ENCODE results near the gene AVPI1.

Gene AVPI1

DNA sequence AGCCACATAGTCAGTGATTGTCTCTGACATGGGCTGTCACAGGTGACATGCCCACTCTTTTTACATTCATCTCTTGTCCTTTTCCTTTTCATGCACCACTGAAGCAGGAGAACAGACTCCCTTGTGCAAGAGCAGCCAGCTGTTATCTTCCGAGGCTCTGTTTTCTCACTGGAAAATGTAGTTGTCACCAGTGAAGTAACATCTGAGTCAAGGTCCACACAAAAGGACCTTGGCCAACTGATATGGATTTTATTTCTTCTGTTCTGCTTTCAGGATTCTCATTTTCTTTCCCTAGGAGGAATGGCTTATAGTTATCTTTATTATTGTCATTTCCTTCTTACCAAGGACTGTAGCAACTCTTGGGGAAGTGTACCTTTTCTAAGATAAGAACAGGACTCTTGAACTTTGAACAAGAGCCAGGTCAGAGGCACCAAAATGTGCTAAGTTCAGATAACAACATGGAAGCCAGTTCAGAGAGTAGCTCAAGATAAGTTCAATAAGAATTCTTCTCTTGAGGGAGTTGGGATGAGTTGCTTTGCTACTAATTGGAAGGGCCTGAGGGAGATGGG is 22.7 kb downstream of the AVPI1 start:
- Histone ChIP-seq H3K27ac (ENCODE audit: low read length) (no peak overlapping the region), H3K36me3 (replicated peaks; ENCODE audit: insufficient read depth, low read length) (no peaks in the 10 kb centered on the region), H3K79me2 (ENCODE audit: low read length) (no peaks in the 10 kb centered on the region), H4K20me1 (ENCODE audit: insufficient read depth, low read length) (no peaks in the 10 kb centered on the region), H3K9me3 (replicated peaks; ENCODE audit: insufficient read depth, low read length) (no peaks in the 10 kb centered on the region), H3K9me2 (replicated peaks; ENCODE audit: insufficient read depth, low read length) (no peaks in the 10 kb centered on the region), H3K27me3 (replicated peaks; ENCODE audit: insufficient read depth, low read length) (no peaks in the 10 kb centered on the region), H3K9ac (ENCODE audit: low read length) (no peak overlapping the region), H3K4me1 (ENCODE audit: low read length) (no peaks in the 10 kb centered on the region), H3K4me2 (ENCODE audit: low read depth, low read length) (no peak overlapping the region), H3F3A (ENCODE audit: insufficient read depth, low read length) (no peaks in the 10 kb centered on the region), H3K4me3 (ENCODE audit: low read length) (no peak overlapping the region), H2AFZ (ENCODE audit: low read length) (no peak overlapping the region)
- TF ChIP-seq EZH2phosphoT487 (IDR thresholded peaks at IDR 0.05; ENCODE audit: low read length) (no peak), EZH2 (optimal IDR thresholded peaks at IDR 0.05; ENCODE audit: low read depth, low read length) (no peak)
- no peak for DNase-seq

DNA sequence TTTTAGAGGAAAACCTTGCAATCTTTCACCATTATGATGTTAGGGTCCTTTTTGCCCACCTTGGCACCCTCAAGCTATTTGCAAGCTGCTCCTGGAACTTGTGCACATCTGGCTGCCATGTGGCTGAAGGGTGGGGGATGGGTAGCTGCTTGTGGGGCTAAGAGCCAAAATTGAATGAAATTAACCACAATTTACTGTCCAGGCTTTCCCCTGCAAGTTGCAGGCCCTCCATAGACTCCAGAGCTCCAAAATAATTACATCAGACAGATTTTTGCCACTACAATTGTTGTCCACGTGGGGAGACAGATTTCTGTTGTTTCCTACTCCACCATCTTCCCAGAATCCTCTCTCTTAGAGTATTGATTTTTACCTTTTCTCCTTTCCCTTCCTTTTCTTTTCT is 27.5 kb downstream of the AVPI1 start:
- no peak for DNase-seq
- Histone ChIP-seq H3K79me2 (ENCODE audit: low read length) (no peaks in the 10 kb centered on the region), H3K27me3 (replicated peaks; ENCODE audit: insufficient read depth, low read length) (no peaks in the 10 kb centered on the region), H4K20me1 (ENCODE audit: insufficient read depth, low read length) (no peaks in the 10 kb centered on the region), H3K4me2 (ENCODE audit: low read depth, low read length) (no peak overlapping the region), H3K9me3 (replicated peaks; ENCODE audit: insufficient read depth, low read length) (no peaks in the 10 kb centered on the region), H3K9ac (ENCODE audit: low read length) (no peak overlapping the region), H3K9me2 (replicated peaks; ENCODE audit: insufficient read depth, low read length) (no peaks in the 10 kb centered on the region), H3K36me3 (replicated peaks; ENCODE audit: insufficient read depth, low read length) (no peaks in the 10 kb centered on the region), H2AFZ (ENCODE audit: low read length) (no peak overlapping the region), H3K4me3 (ENCODE audit: low read length) (no peak overlapping the region), H3K4me1 (ENCODE audit: low read length) (no peaks in the 10 kb centered on the region), H3K27ac (ENCODE audit: low read length) (no peak overlapping the region), H3F3A (ENCODE audit: insufficient read depth, low read length) (no peaks in the 10 kb centered on the region)
- TF ChIP-seq, protein P1, sequence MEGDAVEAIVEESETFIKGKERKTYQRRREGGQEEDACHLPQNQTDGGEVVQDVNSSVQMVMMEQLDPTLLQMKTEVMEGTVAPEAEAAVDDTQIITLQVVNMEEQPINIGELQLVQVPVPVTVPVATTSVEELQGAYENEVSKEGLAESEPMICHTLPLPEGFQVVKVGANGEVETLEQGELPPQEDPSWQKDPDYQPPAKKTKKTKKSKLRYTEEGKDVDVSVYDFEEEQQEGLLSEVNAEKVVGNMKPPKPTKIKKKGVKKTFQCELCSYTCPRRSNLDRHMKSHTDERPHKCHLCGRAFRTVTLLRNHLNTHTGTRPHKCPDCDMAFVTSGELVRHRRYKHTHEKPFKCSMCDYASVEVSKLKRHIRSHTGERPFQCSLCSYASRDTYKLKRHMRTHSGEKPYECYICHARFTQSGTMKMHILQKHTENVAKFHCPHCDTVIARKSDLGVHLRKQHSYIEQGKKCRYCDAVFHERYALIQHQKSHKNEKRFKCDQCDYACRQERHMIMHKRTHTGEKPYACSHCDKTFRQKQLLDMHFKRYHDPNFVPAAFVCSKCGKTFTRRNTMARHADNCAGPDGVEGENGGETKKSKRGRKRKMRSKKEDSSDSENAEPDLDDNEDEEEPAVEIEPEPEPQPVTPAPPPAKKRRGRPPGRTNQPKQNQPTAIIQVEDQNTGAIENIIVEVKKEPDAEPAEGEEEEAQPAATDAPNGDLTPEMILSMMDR (IDR thresholded peaks at IDR 0.05; ENCODE audit: low read length): no peak
- TF ChIP-seq EZH2phosphoT487 (IDR thresholded peaks at IDR 0.05; ENCODE audit: low read length) (no peak), EZH2 (optimal IDR thresholded peaks at IDR 0.05; ENCODE audit: low read depth, low read length) (no peak)

DNA sequence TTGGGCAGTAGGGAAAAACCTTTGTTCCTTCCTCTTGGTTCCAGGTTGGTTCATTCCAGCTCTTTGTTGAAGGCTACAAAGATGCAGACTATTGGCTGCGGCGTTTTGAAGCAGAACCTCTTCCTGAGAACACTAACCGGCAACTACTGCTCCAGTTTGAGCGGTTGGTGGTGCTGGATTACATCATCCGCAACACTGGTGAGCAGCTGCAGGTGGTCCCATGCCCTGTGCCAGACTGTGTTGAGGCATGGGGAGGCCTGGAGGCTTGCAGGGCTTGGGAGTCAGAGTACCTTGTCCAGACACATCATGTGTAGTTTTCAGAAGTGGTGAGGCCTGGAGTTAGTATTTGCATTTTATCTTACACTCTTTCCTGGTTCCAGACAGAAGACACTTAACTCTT is 30.3 kb downstream of the AVPI1 start:
- Histone ChIP-seq H3K27me3 (replicated peaks; ENCODE audit: insufficient read depth, low read length) (no peaks in the 10 kb centered on the region), H3K9me3 (replicated peaks; ENCODE audit: insufficient read depth, low read length) (no peaks in the 10 kb centered on the region), H3K9ac (ENCODE audit: low read length) (no peak overlapping the region), H3K36me3 (replicated peaks; ENCODE audit: insufficient read depth, low read length) (no peaks in the 10 kb centered on the region; the same call in 1 of the 2 replicates), H3K4me2 (ENCODE audit: low read depth, low read length) (no peak overlapping the region), H3K79me2 (ENCODE audit: low read length) (no peaks in the 10 kb centered on the region), H3K9me2 (replicated peaks; ENCODE audit: insufficient read depth, low read length) (no peaks in the 10 kb centered on the region), H3K4me1 (ENCODE audit: low read length) (no peaks in the 10 kb centered on the region), H2AFZ (ENCODE audit: low read length) (no peak overlapping the region), H3K4me3 (ENCODE audit: low read length) (no peak overlapping the region), H4K20me1 (ENCODE audit: insufficient read depth, low read length) (no peaks in the 10 kb centered on the region), H3F3A (ENCODE audit: insufficient read depth, low read length) (no peaks in the 10 kb centered on the region), H3K27ac (ENCODE audit: low read length) (no peak overlapping the region)
- no peak for TF ChIP-seq EZH2phosphoT487 (IDR thresholded peaks at IDR 0.05; ENCODE audit: low read length)
- TF ChIP-seq EZH2 (optimal IDR thresholded peaks at IDR 0.05; ENCODE audit: low read depth, low read length): no peak
- TF ChIP-seq, protein P1 (IDR thresholded peaks at IDR 0.05; ENCODE audit: low read length): no peak
- no peak for DNase-seq

DNA sequence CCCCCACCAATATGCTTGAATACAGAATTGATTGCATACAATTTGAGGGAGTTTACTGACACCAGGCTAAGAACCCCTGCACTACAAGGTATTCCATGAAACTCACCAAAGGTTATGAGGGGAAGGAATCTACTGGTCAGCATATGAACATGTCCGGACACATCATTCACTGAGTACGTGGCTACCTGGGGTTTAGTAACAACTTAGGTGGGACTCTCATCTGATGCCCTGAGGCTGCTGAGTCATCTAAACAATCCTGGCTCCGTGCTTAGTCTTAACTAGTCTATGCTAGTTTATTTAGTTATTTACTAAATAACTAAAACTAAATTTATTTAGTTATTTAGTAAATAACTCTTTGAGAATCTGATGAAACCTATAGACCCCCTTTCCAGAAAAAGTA is 35.3 kb downstream of the AVPI1 start:
- no peaks in the 10 kb centered on the region for H3K9me3 ChIP-seq (replicated peaks; ENCODE audit: insufficient read depth, low read length)
- H3K36me3 ChIP-seq (replicated peaks; ENCODE audit: insufficient read depth, low read length): peaks cover 5% of the 10 kb centered on the region; the same call in 1 of the 2 replicates
- no peaks in the 10 kb centered on the region for H4K20me1 ChIP-seq (ENCODE audit: insufficient read depth, low read length)
- no peak for TF ChIP-seq EZH2 (optimal IDR thresholded peaks at IDR 0.05; ENCODE audit: low read depth, low read length)
- TF ChIP-seq EZH2phosphoT487 (IDR thresholded peaks at IDR 0.05; ENCODE audit: low read length): no peak
- TF ChIP-seq, protein P1 (IDR thresholded peaks at IDR 0.05; ENCODE audit: low read length): no peak
- no peak overlapping the region for H2AFZ ChIP-seq (ENCODE audit: low read length)
- peaks cover 26% of the 10 kb centered on the region for H3K79me2 ChIP-seq (ENCODE audit: low read length)
- no peaks in the 10 kb centered on the region for H3K9me2 ChIP-seq (replicated peaks; ENCODE audit: insufficient read depth, low read length)
- H3K27ac ChIP-seq (ENCODE audit: low read length): no peak overlapping the region
- no peak overlapping the region for H3K9ac ChIP-seq (ENCODE audit: low read length)
- H3F3A ChIP-seq (ENCODE audit: insufficient read depth, low read length): no peaks in the 10 kb centered on the region
- no peak for DNase-seq
- peaks cover 8% of the 10 kb centered on the region for H3K4me1 ChIP-seq (ENCODE audit: low read length)
- H3K4me2 ChIP-seq (ENCODE audit: low read depth, low read length): no peak overlapping the region
- no peaks in the 10 kb centered on the region for H3K27me3 ChIP-seq (replicated peaks; ENCODE audit: insufficient read depth, low read length)
- H3K4me3 ChIP-seq (ENCODE audit: low read length): no peak overlapping the region
